Glutamatergic neuron (in vitro differentiated cells): ENCODE measurements around the gene SLC6A19. TPM values are rescaled to one million over a fixed set of nuclear protein-coding genes. Genes with fewer than 3 reads are reported as not detected.
"Not testable (repeated sequence)": the region's sequence is repeated elsewhere in the genome, so short reads cannot be mapped to it uniquely, and the experiment has no call there.

Source experiments
- DNase-seq: peaks from one replicate; pipeline ENCODE4 v3.0.0; 2022
- H3K27ac Mint-ChIP-seq: one replicate; pipeline ENCODE4 v1.8.0; 2020; ENCODE audit warnings: mild to moderate bottlenecking, mixed read lengths, inconsistent platforms; ENCODE audit not compliant: unreplicated experiment
- H3K27me3 Mint-ChIP-seq: one replicate; pipeline ENCODE4 v1.8.0; 2020; ENCODE audit warnings: mild to moderate bottlenecking, moderate library complexity, mixed read lengths, inconsistent platforms; ENCODE audit not compliant: unreplicated experiment
- H3K36me3 Mint-ChIP-seq: one replicate; pipeline ENCODE4 v1.8.0; 2020; ENCODE audit warnings: mild to moderate bottlenecking, mixed read lengths, inconsistent platforms; ENCODE audit not compliant: unreplicated experiment
- H3K4me1 Mint-ChIP-seq: one replicate; pipeline ENCODE4 v1.8.0; 2020; ENCODE audit warnings: mild to moderate bottlenecking, low read depth, mixed read lengths, inconsistent platforms; ENCODE audit not compliant: unreplicated experiment
- H3K4me3 Mint-ChIP-seq: one replicate; pipeline ENCODE4 v1.8.0; 2020; ENCODE audit warnings: mild to moderate bottlenecking, mixed read lengths, inconsistent platforms; ENCODE audit not compliant: unreplicated experiment
- H3K9me3 Mint-ChIP-seq: one replicate; pipeline ENCODE4 v1.8.0; 2020; ENCODE audit warnings: mild to moderate bottlenecking, moderate library complexity, mixed read lengths, inconsistent platforms; ENCODE audit not compliant: unreplicated experiment
- CTCF ChIP-seq: fragments of 200-600 bp; sonication (generic); IDR thresholded peaks from one replicate; pipeline ENCODE4 v1.5.0; 2021; ENCODE audit not compliant: partially characterized antibody, unreplicated experiment
- total RNA-seq: library from RNA; stranded (reverse); fragmentation: NEBNext Ultra II Directional; extraction: Animal tissue kit (Norgen Biotek cat#: 25700); gene quantifications from one replicate; pipeline ENCODE4 v1.2.1, GENCODE V29; 2021; ENCODE audit not compliant: unreplicated experiment

SLC6A19 gene
- total RNA-seq, 1 donor from 2014 or later = not detected

- Mint-ChIP-seq H3K9me3 (no peaks in the 10 kb centered on the region), H3K4me3 (no peak within 1 kb of the TSS), H3K36me3 (no peaks in the 10 kb centered on the region), H3K4me1 (peaks cover 9% of the 10 kb centered on the region), H3K27me3 (peaks cover 9% of the 10 kb centered on the region), H3K27ac (no peak within 1 kb of the TSS)
- TF ChIP-seq CTCF = no peak
- DNase-seq = no peak
These were observed 23.7 kb downstream of the SLC6A19 start, which contains the start of gene SLC6A18 for GRCh38 chr5:1225081-1225480. TSS of gene SLC6A18 (plus strand) at chr5:1225381. CDS start at chr5:1225478, 97 bp downstream.

- DNase-seq = no peak
- H3K4me1 Mint-ChIP-seq = peaks cover 9% of the 10 kb centered on the region
- no peak overlapping the region for H3K4me3 Mint-ChIP-seq
- no peaks in the 10 kb centered on the region for H3K36me3 Mint-ChIP-seq
- TF ChIP-seq CTCF = no peak
- H3K9me3 Mint-ChIP-seq = no peaks in the 10 kb centered on the region
- peaks cover 7% of the 10 kb centered on the region for H3K27me3 Mint-ChIP-seq
- H3K27ac Mint-ChIP-seq = no peak overlapping the region
These were observed 24.8 kb downstream of the SLC6A19 start for GRCh38 chr5:1226231-1226630.

GRCh38 chr5:1226839-1227581 is 25.6 kb downstream of the SLC6A19 start:
- no peak overlapping the region for H3K27ac Mint-ChIP-seq
- H3K27me3 Mint-ChIP-seq = peaks cover 6% of the 10 kb centered on the region
- H3K36me3 Mint-ChIP-seq = no peaks in the 10 kb centered on the region
- no peak for DNase-seq
- no peaks in the 10 kb centered on the region for H3K9me3 Mint-ChIP-seq
- H3K4me1 Mint-ChIP-seq = peaks cover 9% of the 10 kb centered on the region
- TF ChIP-seq CTCF = no peak
- no peak overlapping the region for H3K4me3 Mint-ChIP-seq

- no peak for TF ChIP-seq CTCF
- peaks cover 5% of the 10 kb centered on the region for H3K27me3 Mint-ChIP-seq
These were observed 26.3 kb downstream of the SLC6A19 start for GRCh38 chr5:1227667-1228066.

GRCh38 chr5:1228120-1228519 is 26.7 kb downstream of the SLC6A19 start:
- H3K4me3 Mint-ChIP-seq = no peak overlapping the region
- H3K4me1 Mint-ChIP-seq = peaks cover 9% of the 10 kb centered on the region
- no peaks in the 10 kb centered on the region for H3K36me3 Mint-ChIP-seq
- no peak for TF ChIP-seq CTCF
- H3K27me3 Mint-ChIP-seq = peaks cover 5% of the 10 kb centered on the region
- no peak for DNase-seq
- H3K27ac Mint-ChIP-seq = no peak overlapping the region
- no peaks in the 10 kb centered on the region for H3K9me3 Mint-ChIP-seq

More at GRCh38 chr5:1227667-1228066, 26.3 kb downstream of the SLC6A19 start:
- H3K4me3 Mint-ChIP-seq = no peak overlapping the region
- no peak for DNase-seq
- H3K36me3 Mint-ChIP-seq = no peaks in the 10 kb centered on the region
- H3K27ac Mint-ChIP-seq = no peak overlapping the region
- no peaks in the 10 kb centered on the region for H3K9me3 Mint-ChIP-seq
- peaks cover 9% of the 10 kb centered on the region for H3K4me1 Mint-ChIP-seq

GRCh38 chr5:1229023-1229422 is 27.6 kb downstream of the SLC6A19 start:
- H3K36me3 Mint-ChIP-seq, DNase-seq, H3K4me3 Mint-ChIP-seq, H3K9me3 Mint-ChIP-seq, H3K27me3 Mint-ChIP-seq, H3K27ac Mint-ChIP-seq, H3K4me1 Mint-ChIP-seq: not testable (repeated sequence)
